Lower leg skin (tissue), 4 donors: ENCODE data around the gene CTNND2. TPM values are rescaled to one million over a fixed set of nuclear protein-coding genes. Genes with fewer than 3 reads are reported as not detected.

ENCODE experiments used
- DNase-seq, 2 donors: peaks; one replicate each; pipeline ENCODE4 v3.0.0-alpha.2; 2019; ENCODE audit warnings: low spot score in 2 of 2
- H3K4me3 ChIP-seq: fragments of 200-600 bp; sonication (generic); 2 replicates; pipeline ENCODE4 v1.5.1; 2017; ENCODE audit warnings: mild to moderate bottlenecking, low read depth; ENCODE audit not compliant: poor library complexity, severe bottlenecking
- CTCF ChIP-seq, 3 donors: fragments of 450-650 bp; IDR thresholded peaks; one replicate each; pipeline ENCODE4 v1.5.1; 2016; ENCODE audit warnings: antibody characterized with exemption in 3 of 3, mild to moderate bottlenecking in 3 of 3, moderate library complexity in 2 of 3
- POLR2A ChIP-seq, 2 donors: fragments of 450-650 bp; IDR thresholded peaks; one replicate each; pipeline ENCODE4 v1.6.1; 2016 to 2017; ENCODE audit warnings: antibody characterized with exemption in 2 of 2, mild to moderate bottlenecking in 1 of 2, moderate library complexity in 1 of 2
- WGBS, 2 donors: methylation state at CpG; one replicate each; pipeline ENCODE4 v1.1.5; 2018; 5-methylcytosine and 5-hydroxymethylcytosine counted together
- intact Hi-C: fragments of 100-400 bp; cut with DNase I; formaldehyde crosslinking; loops from one replicate; pipeline ENCODE4 v1.15.0; 2023; ENCODE audit warnings: low total_unique reads
- total RNA-seq, 4 donors: library from RNA; depleted of rRNA; stranded (reverse); fragments of >200 nt; gene quantifications; one replicate each; pipeline ENCODE4 v1.1.0, GENCODE V29; 2016

The CTNND2 gene
- total RNA-seq, 4 donors from 2014 or later, result 0.21 to 2.9 (median 0.55) TPM

- TF ChIP-seq POLR2A (IDR thresholded peaks at IDR 0.05), result no peak
- no peak for TF ChIP-seq CTCF (IDR thresholded peaks at IDR 0.05)
- no peak overlapping the region for H3K4me3 ChIP-seq
- intact Hi-C loops, result no loop called here
- DNase-seq, result no peak
- 51 to 59% methylated on average over 4 of the region's 4 CpGs for WGBS, 2 donors
Observed at GRCh38 chr5:11126844-11127243, 777.4 kb downstream of the CTNND2 start.

GRCh38 chr5:11121885-11122284 lies 782.4 kb downstream of the CTNND2 start:
- 34 to 47% methylated on average over 3 of the region's 3 CpGs for WGBS, 2 donors
- no peak for DNase-seq
- H3K4me3 ChIP-seq, result no peak overlapping the region
- intact Hi-C loops, result no loop called here
- no peak for TF ChIP-seq POLR2A (IDR thresholded peaks at IDR 0.05)
- TF ChIP-seq CTCF (IDR thresholded peaks at IDR 0.05), result no peak

- WGBS, 2 donors, result 87 to 89% methylated on average over 6 of the region's 6 CpGs
- DNase-seq, result no peak
- intact Hi-C loops, result no loop called here
- TF ChIP-seq POLR2A (IDR thresholded peaks at IDR 0.05) (no peak), CTCF (IDR thresholded peaks at IDR 0.05) (no peak)
- no peak overlapping the region for H3K4me3 ChIP-seq
Observed at GRCh38 chr5:11110128-11110527, 794.1 kb downstream of the CTNND2 start.

- TF ChIP-seq CTCF (IDR thresholded peaks at IDR 0.05) (no peak), POLR2A (IDR thresholded peaks at IDR 0.05) (no peak)
- WGBS, 2 donors, result 63 to 77% methylated on average over 8 of the region's 8 CpGs
- no peak overlapping the region for H3K4me3 ChIP-seq
- DNase-seq, result no peak
- intact Hi-C loops, result no loop called here
Observed at GRCh38 chr5:11105696-11106095, 798.5 kb downstream of the CTNND2 start.

GRCh38 chr5:11104651-11105112 lies 799.6 kb downstream of the CTNND2 start:
- intact Hi-C loops, result no loop called here
- DNase-seq, result no peak
- 80 to 88% methylated on average over 9 of the region's 9 CpGs for WGBS, 2 donors
- no peak overlapping the region for H3K4me3 ChIP-seq
- TF ChIP-seq POLR2A (IDR thresholded peaks at IDR 0.05), result no peak
- no peak for TF ChIP-seq CTCF (IDR thresholded peaks at IDR 0.05)

- no peak for DNase-seq
- TF ChIP-seq POLR2A (IDR thresholded peaks at IDR 0.05) (no peak), CTCF (IDR thresholded peaks at IDR 0.05) (no peak)
- 50 to 80% methylated on average over 1 of the region's 1 CpG for WGBS, 2 donors
- H3K4me3 ChIP-seq, result no peak overlapping the region
- intact Hi-C loops, result no loop called here
Observed at GRCh38 chr5:11104210-11104609, 800.0 kb downstream of the CTNND2 start.
